Activated T-helper 1 cell treated with anti-CD3 and anti-CD28 coated beads, Interleukin-2, amount 50 U/mL, for 16 hours (primary cell): ENCODE results near the gene RNFT2.

Source experiments
- DNase-seq, 2 donors: peaks; one replicate each; pipeline ENCODE4 v3.0.0-alpha.2; 2020; ENCODE audit warnings: low read depth in 1 of 2, low spot score in 1 of 2

RNFT2 gene

GRCh38 chr12:116737774-116738657, at the start of gene RNFT2, which contains the start of gene SPRING1:
TSS of gene RNFT2 (plus strand) at chr12:116738315. CDS start at chr12:116740498, 2,183 bp downstream.
TSS of gene SPRING1 (minus strand) at chr12:116738069. CDS start at chr12:116737900, 169 bp downstream.
- peak; percentile 96 to 98 for DNase-seq

GRCh38 chr12:116689521-116689920, 48.6 kb upstream of the RNFT2 start:
- no peak for DNase-seq

- no peak for DNase-seq
Observed at GRCh38 chr12:116689979-116690744, 48.0 kb upstream of the RNFT2 start.

- DNase-seq = no peak
Observed at GRCh38 chr12:116691205-116691604, 46.9 kb upstream of the RNFT2 start.

GRCh38 chr12:116691636-116692035, 46.5 kb upstream of the RNFT2 start:
- DNase-seq = no peak

- DNase-seq = no peak
Observed at GRCh38 chr12:116692605-116693004, 45.5 kb upstream of the RNFT2 start.

GRCh38 chr12:116693286-116694227, 44.6 kb upstream of the RNFT2 start:
- DNase-seq = no peak

- DNase-seq = no peak
Observed at GRCh38 chr12:116694653-116695463, 43.3 kb upstream of the RNFT2 start.

GRCh38 chr12:116695464-116695725, 42.7 kb upstream of the RNFT2 start:
- no peak for DNase-seq

GRCh38 chr12:116697305-116697704, 40.8 kb upstream of the RNFT2 start:
- DNase-seq = no peak

- no peak for DNase-seq
Observed at GRCh38 chr12:116697716-116698115, 40.4 kb upstream of the RNFT2 start.

- no peak for DNase-seq
Observed at GRCh38 chr12:116698116-116698515, 40.0 kb upstream of the RNFT2 start.

GRCh38 chr12:116698554-116699075, 39.5 kb upstream of the RNFT2 start:
- DNase-seq = no peak

GRCh38 chr12:116700066-116700465, 38.0 kb upstream of the RNFT2 start:
- DNase-seq = no peak

- no peak for DNase-seq
Observed at GRCh38 chr12:116701432-116701831, 36.7 kb upstream of the RNFT2 start.

- DNase-seq = peak; percentile 27 to 40
Observed at GRCh38 chr12:116703214-116703795, 34.8 kb upstream of the RNFT2 start.

GRCh38 chr12:116707751-116708150, 30.4 kb upstream of the RNFT2 start:
- DNase-seq = no peak

- DNase-seq = peak in 1 of 2 donors; percentile 9
Observed at GRCh38 chr12:116708826-116709756, 29.0 kb upstream of the RNFT2 start.

- DNase-seq = no peak
Observed at GRCh38 chr12:116709768-116710167, 28.3 kb upstream of the RNFT2 start.
